Esophagus muscularis mucosa (tissue), 3 donors: ENCODE results near the gene COL6A1.
A peak's percentile ranks its signal among the peaks of the same experiment; 100 is the strongest.

Experiments
- EP300 ChIP-seq: sonication (generic); formaldehyde crosslinking; IDR thresholded peaks from one replicate; pipeline ENCODE4 v1.6.1; 2017; ENCODE audit warnings: antibody characterized with exemption
- TF ChIP-seq, protein P1 (sequence below), 3 experiments: fragments of 200-600 bp in 2 of 3; fragments of 450-650 bp in 1 of 3; sonication (generic) in 2 of 3; IDR thresholded peaks; one replicate each; pipeline ENCODE4 v1.5.1; 2017 to 2019; ENCODE audit warnings: antibody characterized with exemption in 3 of 3, mild to moderate bottlenecking in 2 of 3, moderate library complexity in 1 of 3

DNA sequence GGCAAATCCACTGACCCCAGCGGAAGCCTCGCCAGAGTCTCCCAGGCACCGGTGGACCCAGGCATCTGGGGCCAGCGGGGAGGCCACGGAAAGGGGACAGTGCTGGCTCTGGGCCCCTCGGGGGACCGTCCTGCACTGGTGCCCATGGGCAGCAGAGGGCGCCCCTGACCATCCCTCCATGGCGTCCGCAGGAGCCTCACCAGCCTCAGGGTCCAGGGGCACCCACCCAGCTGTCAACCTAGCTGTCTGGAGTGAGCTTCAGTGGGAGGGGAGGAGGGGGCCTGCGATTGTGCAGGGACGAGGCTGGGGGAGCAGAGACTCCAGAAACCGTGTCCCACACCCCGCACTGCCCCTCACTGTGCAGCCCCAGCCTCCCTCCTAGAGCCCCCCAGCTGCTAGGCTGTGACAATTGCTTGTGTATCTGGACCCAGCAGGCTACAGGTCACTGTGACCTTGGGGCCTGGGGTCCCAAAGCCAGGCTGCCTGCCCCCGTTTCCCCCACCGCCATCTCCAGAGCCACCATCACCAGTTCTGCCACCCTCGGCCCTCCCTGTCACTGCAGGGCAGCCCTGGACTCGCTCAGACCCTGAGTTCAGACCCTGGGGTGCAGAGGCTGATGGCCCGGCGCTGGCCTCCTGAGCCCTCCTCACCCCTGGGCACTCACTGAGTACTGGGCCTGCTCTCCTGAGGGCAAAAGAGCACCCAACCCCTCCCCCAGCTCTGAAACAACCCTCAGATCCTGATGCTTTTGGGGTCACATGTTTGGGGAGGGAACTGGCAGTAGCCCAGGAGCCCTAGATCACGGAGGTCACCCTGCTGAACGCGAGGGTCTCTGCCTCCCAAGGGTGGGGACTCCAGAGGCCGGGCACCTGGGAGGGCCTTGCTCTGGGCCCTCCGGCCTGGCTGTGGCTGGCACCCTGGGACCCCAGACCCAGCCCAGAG, 10.6 kb upstream of the COL6A1 start:
- TF ChIP-seq, protein P1, sequence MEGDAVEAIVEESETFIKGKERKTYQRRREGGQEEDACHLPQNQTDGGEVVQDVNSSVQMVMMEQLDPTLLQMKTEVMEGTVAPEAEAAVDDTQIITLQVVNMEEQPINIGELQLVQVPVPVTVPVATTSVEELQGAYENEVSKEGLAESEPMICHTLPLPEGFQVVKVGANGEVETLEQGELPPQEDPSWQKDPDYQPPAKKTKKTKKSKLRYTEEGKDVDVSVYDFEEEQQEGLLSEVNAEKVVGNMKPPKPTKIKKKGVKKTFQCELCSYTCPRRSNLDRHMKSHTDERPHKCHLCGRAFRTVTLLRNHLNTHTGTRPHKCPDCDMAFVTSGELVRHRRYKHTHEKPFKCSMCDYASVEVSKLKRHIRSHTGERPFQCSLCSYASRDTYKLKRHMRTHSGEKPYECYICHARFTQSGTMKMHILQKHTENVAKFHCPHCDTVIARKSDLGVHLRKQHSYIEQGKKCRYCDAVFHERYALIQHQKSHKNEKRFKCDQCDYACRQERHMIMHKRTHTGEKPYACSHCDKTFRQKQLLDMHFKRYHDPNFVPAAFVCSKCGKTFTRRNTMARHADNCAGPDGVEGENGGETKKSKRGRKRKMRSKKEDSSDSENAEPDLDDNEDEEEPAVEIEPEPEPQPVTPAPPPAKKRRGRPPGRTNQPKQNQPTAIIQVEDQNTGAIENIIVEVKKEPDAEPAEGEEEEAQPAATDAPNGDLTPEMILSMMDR (IDR thresholded peaks at IDR 0.05), result peak; percentile 94 to 99 (median 97)
- TF ChIP-seq EP300, result no peak
